ENCODE data around the gene PRSS50.

Gene PRSS50

DNA sequence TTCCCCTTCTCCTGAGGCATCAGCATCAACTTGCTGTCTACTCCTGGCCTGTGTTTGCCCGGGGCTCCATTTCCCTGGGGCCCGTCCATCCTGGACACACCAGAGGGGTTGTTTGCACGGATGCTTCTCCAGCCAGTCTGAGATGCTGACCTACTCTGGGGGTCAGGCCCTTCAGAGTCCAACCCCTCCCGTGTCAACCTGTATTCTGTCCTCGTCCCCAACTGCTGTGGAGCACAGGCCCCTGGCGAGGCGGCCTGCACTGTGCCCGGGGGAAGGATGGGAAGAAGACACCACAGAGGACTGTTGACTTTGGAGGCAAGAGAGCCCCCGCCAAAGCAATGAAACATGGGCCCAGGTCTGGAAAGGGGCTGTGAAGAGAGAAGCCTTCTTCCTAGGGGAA is 50.0 kb downstream of the PRSS50 start:
- no peak overlapping the region for H3K9ac ChIP-seq (ENCODE audit: low read length)
- no peaks in the 10 kb centered on the region for H4K20me1 ChIP-seq (ENCODE audit: insufficient read depth, low read length)
- no peaks in the 10 kb centered on the region for H3K27me3 ChIP-seq (replicated peaks; ENCODE audit: insufficient read depth, low read length)
- no peaks in the 10 kb centered on the region for H3K36me3 ChIP-seq (replicated peaks; ENCODE audit: insufficient read depth, low read length)
- H3K27ac ChIP-seq (ENCODE audit: low read length) = no peak overlapping the region
- H3K4me1 ChIP-seq (ENCODE audit: low read length) = no peaks in the 10 kb centered on the region
- no peaks in the 10 kb centered on the region for H3K9me3 ChIP-seq (replicated peaks; ENCODE audit: insufficient read depth, low read length)
- no peaks in the 10 kb centered on the region for H3K9me2 ChIP-seq (replicated peaks; ENCODE audit: insufficient read depth, low read length)
- no peaks in the 10 kb centered on the region for H3K79me2 ChIP-seq (ENCODE audit: low read length)
- no peak overlapping the region for H2AFZ ChIP-seq (ENCODE audit: low read length)
- H3K4me3 ChIP-seq (ENCODE audit: low read length) = no peak overlapping the region
- H3F3A ChIP-seq (ENCODE audit: insufficient read depth, low read length) = no peaks in the 10 kb centered on the region
- H3K4me2 ChIP-seq (ENCODE audit: low read depth, low read length) = no peak overlapping the region
- DNase-seq = no peak
- TF ChIP-seq EZH2phosphoT487 (IDR thresholded peaks at IDR 0.05; ENCODE audit: low read length) (no peak), EZH2 (optimal IDR thresholded peaks at IDR 0.05; ENCODE audit: low read depth, low read length) (no peak)
- TF ChIP-seq, protein P1, sequence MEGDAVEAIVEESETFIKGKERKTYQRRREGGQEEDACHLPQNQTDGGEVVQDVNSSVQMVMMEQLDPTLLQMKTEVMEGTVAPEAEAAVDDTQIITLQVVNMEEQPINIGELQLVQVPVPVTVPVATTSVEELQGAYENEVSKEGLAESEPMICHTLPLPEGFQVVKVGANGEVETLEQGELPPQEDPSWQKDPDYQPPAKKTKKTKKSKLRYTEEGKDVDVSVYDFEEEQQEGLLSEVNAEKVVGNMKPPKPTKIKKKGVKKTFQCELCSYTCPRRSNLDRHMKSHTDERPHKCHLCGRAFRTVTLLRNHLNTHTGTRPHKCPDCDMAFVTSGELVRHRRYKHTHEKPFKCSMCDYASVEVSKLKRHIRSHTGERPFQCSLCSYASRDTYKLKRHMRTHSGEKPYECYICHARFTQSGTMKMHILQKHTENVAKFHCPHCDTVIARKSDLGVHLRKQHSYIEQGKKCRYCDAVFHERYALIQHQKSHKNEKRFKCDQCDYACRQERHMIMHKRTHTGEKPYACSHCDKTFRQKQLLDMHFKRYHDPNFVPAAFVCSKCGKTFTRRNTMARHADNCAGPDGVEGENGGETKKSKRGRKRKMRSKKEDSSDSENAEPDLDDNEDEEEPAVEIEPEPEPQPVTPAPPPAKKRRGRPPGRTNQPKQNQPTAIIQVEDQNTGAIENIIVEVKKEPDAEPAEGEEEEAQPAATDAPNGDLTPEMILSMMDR (IDR thresholded peaks at IDR 0.05; ENCODE audit: low read length) = no peak

DNA sequence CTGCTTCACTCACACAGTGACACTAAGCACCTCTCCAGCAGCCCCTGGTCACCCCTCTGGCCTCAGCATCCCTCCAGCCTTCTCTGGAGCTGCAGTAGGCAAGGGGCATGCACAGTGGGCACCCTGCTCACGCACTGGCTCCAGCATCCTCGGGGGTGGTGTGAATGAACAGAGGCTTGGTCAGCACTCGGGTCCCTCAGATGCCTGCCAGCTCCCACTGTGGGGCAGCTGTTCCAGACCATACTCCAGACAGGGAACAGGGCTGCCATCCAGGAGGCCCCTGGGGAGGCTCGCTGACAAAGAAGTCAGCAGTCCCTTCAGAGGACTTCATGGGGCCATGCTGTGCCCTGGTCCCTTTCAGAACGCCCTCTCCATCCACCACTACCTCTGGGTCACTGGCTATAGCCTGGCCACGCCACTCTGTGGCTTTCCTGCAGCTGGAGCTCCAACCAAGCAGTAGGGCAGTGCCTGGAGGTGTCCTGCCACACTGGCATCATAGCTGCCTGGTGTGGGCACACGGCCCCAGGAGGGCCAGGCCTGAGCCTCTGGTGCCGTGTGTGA is 50.5 kb downstream of the PRSS50 start:
- H3K4me3 ChIP-seq (ENCODE audit: low read length) = no peak overlapping the region
- H2AFZ ChIP-seq (ENCODE audit: low read length) = no peak overlapping the region
- H3K9ac ChIP-seq (ENCODE audit: low read length) = no peak overlapping the region
- TF ChIP-seq, protein P1 (IDR thresholded peaks at IDR 0.05; ENCODE audit: low read length) = no peak
- TF ChIP-seq EZH2phosphoT487 (IDR thresholded peaks at IDR 0.05; ENCODE audit: low read length) (no peak), EZH2 (optimal IDR thresholded peaks at IDR 0.05; ENCODE audit: low read depth, low read length) (no peak)
- H4K20me1 ChIP-seq (ENCODE audit: insufficient read depth, low read length) = no peaks in the 10 kb centered on the region
- H3K9me2 ChIP-seq (replicated peaks; ENCODE audit: insufficient read depth, low read length) = no peaks in the 10 kb centered on the region
- H3K27me3 ChIP-seq (replicated peaks; ENCODE audit: insufficient read depth, low read length) = no peaks in the 10 kb centered on the region
- H3K4me2 ChIP-seq (ENCODE audit: low read depth, low read length) = no peak overlapping the region
- no peaks in the 10 kb centered on the region for H3K79me2 ChIP-seq (ENCODE audit: low read length)
- DNase-seq = no peak
- no peaks in the 10 kb centered on the region for H3K4me1 ChIP-seq (ENCODE audit: low read length)
- H3K36me3 ChIP-seq (replicated peaks; ENCODE audit: insufficient read depth, low read length) = no peaks in the 10 kb centered on the region
- no peak overlapping the region for H3K27ac ChIP-seq (ENCODE audit: low read length)
- no peaks in the 10 kb centered on the region for H3K9me3 ChIP-seq (replicated peaks; ENCODE audit: insufficient read depth, low read length)
- no peaks in the 10 kb centered on the region for H3F3A ChIP-seq (ENCODE audit: insufficient read depth, low read length)

DNA sequence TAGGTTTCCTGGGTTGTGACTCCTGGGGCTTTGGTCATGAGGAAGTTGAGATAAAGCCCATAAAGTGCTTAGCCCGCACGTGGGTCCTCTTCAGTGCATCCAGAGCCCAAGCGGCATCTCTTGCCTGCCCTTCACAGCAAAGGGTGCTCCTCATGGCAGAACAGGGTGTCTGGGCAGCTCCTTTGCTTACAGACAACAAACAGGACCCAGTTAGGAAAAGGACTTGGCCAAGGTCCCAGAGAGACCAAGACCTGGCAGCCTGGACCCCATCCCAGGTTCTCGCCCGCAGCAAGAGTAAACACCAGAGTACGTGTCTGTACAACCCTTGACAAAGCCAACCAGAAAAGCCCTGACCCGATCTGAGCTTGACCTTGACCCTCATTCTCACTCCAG is 51.2 kb downstream of the PRSS50 start:
- Histone ChIP-seq H3K27me3 (replicated peaks; ENCODE audit: insufficient read depth, low read length) (no peaks in the 10 kb centered on the region), H2AFZ (ENCODE audit: low read length) (no peak overlapping the region), H4K20me1 (ENCODE audit: insufficient read depth, low read length) (no peaks in the 10 kb centered on the region), H3K9me2 (replicated peaks; ENCODE audit: insufficient read depth, low read length) (no peaks in the 10 kb centered on the region), H3K4me1 (ENCODE audit: low read length) (no peaks in the 10 kb centered on the region), H3K9ac (ENCODE audit: low read length) (no peak overlapping the region), H3K9me3 (replicated peaks; ENCODE audit: insufficient read depth, low read length) (no peaks in the 10 kb centered on the region), H3K27ac (ENCODE audit: low read length) (no peak overlapping the region), H3K4me2 (ENCODE audit: low read depth, low read length) (no peak overlapping the region), H3K36me3 (replicated peaks; ENCODE audit: insufficient read depth, low read length) (no peaks in the 10 kb centered on the region), H3K4me3 (ENCODE audit: low read length) (no peak overlapping the region), H3F3A (ENCODE audit: insufficient read depth, low read length) (no peaks in the 10 kb centered on the region), H3K79me2 (ENCODE audit: low read length) (no peaks in the 10 kb centered on the region)
- TF ChIP-seq EZH2phosphoT487 (IDR thresholded peaks at IDR 0.05; ENCODE audit: low read length) (no peak), EZH2 (optimal IDR thresholded peaks at IDR 0.05; ENCODE audit: low read depth, low read length) (no peak)
- TF ChIP-seq, protein P1 (IDR thresholded peaks at IDR 0.05; ENCODE audit: low read length) = no peak
- no peak for DNase-seq
